H4 (cell line): Measurements from ENCODE around the gene NPTN. TPM values are rescaled to one million over a fixed set of nuclear protein-coding genes. Genes with fewer than 3 reads are reported as not detected.

Source experiments
- DNase-seq: peaks from one replicate; pipeline ENCODE4 v3.0.0-alpha.2; 2015; ENCODE audit warnings: low spot score
- total RNA-seq: library from RNA; depleted of rRNA; stranded (reverse); fragments of >200 nt; shearing (Covaris generic); gene quantifications from 2 replicates; pipeline ENCODE4 v1.2.3, GENCODE V29; 2014; rRNA removed

NPTN gene
- 178 and 199 TPM in 2 replicates for total RNA-seq

DNA sequence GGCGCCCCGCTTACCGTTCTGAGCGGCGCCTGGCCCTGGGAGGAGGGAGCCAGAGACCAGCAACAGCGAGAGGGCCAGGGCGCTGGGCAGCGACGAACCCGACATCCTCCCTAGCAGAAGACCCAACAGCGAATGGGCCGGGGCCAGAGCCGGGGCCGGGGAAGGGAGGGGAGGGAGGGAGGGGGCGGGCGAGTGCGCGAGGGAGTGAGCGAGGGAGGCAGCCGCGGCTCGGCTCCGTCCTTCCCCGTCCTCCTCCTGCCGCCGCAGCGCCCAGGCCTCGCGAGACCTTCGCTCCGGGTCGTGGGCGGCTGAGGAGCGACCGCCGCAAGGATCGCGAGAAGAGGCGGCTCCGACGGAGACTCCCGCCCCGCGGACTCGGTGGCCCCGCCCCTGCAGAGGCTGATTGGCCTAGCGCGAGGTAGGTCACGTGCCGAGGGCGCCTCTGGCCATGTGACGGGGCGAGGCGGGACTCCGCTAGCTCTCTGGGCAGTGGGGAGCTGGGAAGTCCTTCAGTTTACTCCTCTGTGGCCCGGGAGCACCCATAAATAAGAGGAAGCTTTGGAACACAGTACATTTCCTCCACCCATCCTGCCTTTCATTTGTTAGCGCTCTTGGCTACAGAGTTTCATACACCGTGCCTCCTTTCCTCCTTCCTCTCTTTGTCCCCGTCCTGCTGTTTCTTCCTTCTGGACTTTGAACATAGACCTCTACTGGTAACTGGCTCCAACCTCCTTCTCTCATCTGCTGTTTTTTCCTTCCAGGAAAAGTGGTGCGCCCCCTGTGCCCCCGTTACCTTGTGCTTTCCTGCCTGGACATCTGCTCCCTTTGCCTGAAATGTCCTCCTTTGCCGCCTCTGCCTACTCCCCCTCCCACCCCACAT lies at the start of gene NPTN:
Gene NPTN, minus strand, starts transcription at position 279 of the 880 bp plus-strand sequence. Its CDS starts 174 bp downstream, at position 105.
- DNase-seq: peak; percentile 96

DNA sequence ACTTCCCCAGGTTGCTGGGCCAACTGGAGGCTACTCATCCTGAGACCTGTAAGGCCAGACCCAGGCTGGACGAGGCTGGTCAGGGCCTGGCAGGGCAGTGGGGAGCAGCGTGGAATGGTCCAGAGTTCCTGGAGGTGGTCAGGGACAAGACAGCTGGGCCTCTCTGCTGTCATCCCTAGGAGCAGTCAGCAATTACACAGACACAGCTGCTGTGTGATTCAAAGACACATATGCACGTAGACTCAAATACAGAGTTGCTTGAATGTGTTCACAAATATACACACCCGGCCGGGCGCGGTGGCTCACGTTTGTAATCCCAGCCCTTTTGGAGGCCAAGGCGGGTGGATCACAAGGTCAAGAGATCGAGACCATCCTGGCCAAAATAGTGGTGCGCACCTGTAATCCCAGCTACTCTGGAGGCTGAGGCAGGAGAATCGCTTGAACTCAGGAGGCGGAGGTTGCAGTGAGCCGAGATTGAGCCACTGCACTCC lies 49.5 kb upstream of the NPTN start:
- DNase-seq: no peak

DNA sequence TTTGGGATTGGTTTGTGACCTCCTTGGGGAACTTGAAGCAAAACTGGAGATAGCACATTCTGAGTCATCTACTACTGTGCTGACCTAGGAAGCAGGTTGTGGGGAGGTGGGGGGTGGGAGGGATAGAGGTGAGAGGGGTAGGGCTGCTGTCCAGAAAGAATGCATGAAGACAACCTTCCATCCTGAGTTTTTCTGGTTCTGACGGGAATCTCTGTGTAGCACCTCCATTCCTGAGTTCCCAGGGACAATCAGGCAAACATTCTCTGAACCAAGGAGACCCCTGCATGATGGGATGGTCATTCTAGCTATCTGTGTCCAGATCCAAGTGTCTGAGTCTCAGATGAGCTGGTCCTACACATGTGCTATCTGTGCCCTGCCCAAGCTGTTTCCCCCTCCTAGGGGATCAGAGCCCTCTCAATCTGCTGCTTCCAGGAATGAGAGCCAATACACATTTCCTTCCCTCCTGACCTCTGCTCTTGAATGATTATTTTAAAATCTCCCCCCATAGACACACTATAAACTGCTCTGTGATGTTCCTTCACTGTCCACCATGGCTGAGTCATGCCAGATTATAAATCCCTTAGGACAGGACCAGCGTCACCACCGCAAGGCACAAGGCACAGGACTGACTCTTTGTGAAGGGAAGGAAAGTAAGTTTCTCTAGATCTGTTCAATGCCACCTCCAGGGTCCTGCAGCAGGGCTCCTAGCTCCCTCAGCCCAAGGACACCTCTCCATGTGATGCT lies 48.8 kb upstream of the NPTN start:
- DNase-seq: no peak

DNA sequence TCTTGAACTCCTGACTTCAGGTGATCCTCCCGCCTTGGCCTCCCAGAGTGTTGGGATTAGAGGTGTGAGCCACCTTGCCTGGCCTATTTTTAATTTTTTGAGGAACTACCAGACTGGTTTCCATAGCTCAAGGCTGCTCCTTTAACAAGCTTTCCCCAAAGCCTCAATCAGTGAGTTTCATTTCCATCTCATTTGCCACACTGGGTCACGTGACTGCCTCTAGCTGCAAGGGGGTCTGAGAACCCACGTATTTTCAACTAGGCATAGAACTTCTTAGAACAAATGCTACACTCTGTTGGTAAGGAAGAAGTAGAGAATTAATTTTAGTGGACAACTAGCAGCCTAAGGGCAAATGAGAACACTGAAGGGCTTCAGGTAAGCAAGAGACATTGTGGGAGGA lies 47.9 kb upstream of the NPTN start:
- DNase-seq: no peak

DNA sequence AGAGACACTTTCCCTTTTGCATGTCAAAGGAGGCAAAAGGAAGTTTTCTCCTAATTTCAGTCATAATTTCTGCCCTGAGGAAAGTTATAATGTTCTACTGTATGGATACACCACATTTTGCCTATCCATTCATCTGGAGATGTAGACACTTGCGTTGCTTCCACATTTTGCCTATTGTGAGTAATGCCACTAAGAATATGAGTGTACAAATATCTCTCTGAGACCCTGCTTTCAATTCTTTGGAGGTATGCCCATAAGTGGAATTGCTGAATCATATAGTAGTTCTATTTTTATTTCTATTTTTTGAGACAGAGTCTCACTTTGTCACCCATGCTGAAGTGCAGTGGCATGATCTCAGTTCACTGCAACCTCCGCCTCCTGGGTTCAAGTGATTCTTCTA lies 47.4 kb upstream of the NPTN start:
- no peak for DNase-seq

DNA sequence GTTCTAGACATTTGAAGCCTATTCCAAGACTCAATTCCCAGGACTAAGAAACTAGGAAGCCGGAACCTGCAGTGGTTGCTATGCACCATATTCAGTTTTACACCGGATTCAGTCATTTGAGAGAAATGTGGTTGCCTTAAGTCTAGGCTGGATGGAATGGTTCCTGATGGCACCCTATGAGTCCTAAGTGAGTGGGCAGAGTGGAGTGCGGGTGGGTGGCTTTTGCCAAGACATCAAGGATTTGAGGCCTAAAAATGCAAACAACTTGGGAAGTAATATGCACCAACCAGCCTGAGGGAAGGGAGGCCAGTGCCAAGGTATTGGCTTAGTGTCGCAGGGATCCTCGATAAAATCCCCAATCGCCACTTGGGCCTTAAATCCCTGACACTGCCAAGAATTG lies 46.8 kb upstream of the NPTN start:
- no peak for DNase-seq

DNA sequence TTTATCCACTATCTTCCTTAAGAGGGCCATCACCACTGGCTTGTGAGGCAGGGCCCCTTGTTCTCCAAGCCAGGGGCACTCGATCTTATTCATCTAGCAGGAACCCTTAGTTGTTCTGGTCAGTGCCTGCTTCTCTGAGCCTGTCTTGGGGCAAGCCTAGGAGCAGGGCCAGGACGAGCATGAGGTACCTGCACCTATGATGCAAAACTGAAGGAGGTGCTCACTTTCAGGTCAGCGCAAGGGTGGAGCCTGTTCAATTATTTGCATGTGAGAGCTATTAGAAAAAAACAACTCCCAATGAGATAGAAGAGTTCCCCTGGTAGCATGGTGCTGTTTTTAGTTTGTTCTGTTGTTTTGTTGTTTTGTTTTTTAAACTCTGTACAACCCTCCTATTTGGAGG lies 46.0 kb upstream of the NPTN start:
- no peak for DNase-seq

DNA sequence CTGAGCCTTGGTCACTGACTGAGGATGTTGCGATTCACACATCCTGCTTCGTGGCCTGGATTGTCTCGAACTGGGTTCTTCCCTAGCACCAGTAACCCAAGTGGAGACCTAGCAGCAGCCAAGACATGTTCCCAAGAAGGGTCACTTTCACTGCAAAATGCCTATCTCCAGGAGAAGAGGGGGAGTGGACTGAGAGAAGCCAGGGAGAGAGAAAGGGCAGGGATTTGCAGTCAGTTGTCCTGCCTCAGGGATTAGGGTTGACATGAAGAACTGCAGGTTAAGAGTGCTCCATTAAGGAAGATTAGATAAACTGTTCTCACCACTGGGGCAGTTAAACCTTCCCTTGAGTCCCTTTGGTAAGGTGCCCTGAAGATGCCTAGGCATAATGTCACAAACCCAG lies 45.3 kb upstream of the NPTN start:
- no peak for DNase-seq

DNA sequence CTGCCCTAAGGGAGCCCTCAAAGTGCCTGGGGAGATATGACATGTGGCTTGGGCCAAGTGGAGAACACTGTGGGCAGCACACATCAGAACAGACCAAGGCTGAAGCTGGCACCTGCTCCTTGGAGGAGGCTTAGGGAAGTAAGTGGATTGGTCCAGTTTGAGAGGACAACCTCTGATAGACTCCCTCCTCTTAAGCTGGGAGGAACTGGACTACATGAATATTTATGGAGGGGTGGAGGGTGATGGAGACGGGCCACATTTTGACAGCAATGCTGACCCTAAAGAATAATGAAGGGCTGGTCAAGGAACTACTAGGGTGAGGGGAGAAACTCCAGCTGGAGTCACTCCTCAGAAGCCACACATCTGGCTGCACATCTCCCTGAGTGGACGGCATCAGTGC lies 44.5 kb upstream of the NPTN start:
- no peak for DNase-seq

DNA sequence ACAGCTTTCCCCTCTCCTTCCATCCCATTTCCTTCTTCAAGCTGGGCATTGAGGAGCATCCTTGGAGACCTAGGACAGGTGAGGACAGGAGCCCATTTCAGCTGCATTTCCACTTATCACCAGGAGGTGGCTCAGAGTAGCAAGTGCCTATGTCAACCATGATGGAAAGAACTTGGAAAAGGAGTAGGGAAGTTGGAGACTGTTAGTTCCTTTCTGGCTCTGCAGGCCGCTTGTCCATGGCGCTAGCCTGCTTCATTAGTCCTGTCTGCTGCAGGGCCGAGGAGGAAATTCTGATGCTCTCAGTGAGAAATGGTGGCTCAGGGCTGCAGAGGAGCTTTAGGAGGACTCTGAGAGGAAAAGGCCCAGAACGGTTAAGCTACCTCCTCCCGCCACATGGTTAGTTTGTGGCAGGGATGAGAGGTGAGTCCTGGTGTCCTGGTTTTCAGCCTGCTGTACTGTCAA lies 44.0 kb upstream of the NPTN start:
- DNase-seq: peak; percentile 49

DNA sequence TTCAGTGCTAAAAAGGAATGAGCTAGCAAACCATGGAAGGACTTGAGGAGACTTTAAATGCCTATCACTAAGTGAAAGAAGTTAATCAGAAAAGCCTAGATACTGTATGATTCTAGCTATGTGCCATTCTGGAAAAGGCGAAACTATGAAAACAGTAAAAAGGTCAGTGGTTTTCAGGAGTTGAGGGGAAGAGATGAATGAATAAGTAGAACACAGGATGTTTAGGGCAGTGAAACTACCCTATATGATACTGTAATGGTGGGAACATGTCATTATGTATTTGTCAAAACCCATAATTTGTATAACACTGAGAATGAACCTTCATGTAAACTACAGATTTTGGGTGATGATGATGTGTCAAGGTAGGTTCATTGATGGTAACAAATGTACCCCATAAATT lies 41.4 kb upstream of the NPTN start:
- DNase-seq: no peak

DNA sequence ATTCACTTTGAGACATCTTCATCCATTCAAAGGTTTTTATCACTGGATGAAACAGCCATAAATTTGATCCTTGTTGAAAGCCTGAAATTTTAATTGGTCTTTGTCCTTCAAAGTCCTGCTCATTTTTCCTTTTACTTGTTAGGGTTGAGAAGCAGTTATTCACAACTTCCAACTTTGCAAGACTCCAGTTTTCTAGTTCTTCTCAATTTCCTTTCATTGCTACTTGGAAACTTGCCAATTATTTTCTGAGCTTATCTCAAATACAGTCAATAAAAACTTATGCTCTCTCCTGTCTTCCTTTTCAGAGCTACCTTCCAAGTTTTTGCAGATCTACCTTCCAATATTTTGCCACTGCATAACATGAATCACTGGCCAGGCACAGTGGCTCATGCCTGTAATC lies 27.3 kb upstream of the NPTN start:
- DNase-seq: no peak

DNA sequence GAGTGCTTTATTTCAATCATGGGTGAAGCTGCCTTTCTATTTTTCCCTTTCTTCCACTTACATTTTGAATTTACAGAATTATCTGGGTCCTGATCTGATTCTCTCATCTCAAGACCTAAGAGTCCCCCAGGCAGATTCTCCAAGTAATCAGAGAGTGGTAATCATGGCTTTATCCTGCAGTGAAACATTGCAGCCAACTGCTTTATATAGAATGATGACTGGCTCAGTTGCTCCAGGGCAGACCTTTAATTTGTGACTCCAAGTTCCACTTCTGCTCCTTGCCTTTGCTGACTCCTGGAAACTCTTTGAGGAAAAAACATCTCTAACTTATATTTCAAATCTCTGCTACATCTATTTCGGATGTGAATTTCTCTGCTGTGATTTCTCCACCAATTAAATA lies 25.5 kb upstream of the NPTN start:
- no peak for DNase-seq

DNA sequence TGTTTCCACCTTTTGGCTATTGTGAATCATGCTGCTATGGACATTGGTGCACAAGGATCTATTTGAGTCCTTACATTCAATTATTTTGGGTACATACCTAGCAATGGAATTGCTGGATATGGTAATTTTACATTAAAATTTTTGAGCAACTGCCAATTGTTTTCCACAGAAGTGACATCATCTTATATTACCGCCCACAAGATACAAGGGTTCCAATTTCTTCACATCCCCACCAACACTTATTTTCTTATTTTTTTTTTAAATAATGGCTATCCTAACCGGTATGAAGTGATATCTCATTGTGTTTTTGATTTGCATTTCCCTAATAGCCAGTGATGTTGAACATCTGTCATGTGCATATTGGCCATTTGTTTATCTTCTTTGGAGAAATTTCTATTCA lies 22.5 kb upstream of the NPTN start:
- DNase-seq: no peak

DNA sequence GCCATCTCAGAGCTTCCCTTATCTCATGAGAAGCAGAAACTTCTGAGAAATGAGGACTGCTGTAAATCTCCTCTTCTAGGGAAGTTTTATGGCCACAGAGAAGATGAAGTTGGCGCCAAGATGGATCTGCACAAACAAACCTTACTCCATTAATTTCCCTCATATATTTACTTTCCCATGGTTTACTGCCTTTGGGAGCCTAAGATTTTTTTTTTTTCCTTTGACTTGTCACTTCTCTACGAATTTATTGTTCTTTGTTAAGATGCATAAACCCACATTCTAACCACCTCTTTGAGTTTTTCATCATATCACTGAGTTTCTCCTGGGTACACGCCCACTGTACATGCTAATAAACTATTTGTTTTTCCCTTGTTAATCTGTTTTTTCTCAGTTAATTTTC lies 21.5 kb upstream of the NPTN start:
- DNase-seq: no peak

DNA sequence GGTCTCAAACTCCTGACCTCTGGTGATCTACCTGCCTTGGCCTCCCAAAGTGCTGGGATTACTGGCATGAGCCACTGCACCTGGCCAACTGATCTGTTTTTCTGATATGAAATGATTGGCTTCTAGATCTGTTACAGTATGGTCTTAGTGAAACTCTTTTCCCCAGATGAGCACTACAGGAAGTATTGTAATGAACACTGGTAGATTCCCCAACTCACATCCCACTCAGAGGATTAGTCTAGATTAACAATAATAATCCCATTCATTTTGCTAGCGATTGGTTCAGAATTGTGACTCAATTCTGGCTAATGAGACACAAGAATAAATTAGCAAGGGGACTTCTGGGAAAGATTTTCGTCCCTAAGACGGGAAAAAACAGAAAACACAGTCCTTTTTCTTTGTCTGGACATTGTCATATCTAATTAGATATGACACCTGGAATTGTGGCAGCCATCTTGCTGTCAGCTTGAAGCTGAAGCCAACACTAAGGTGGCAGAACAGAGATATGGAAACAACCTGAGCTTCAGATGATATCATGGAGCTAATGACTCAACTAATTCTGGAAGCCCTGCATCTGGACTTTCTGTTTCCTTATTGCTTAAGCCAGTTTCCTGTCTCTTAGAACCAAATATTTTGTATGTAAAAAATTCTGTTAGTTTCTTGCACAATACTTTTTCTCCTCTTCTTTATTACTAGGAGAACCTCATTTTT lies 17.4 kb upstream of the NPTN start:
- DNase-seq: no peak

DNA sequence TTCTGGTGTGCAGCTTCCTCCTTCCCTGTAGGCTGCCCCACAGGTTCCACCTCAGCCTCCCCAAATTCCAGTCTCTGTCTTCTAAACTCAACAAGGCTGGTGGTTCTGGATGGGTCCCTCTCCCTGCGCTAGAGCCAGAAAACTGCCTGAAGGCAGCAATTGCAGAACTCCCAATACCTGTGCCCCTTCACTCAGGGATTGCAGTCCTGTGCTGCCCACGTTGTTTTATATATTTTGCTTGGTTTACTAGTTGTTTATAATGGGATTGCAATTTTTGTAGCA lies 14.8 kb upstream of the NPTN start:
- no peak for DNase-seq

DNA sequence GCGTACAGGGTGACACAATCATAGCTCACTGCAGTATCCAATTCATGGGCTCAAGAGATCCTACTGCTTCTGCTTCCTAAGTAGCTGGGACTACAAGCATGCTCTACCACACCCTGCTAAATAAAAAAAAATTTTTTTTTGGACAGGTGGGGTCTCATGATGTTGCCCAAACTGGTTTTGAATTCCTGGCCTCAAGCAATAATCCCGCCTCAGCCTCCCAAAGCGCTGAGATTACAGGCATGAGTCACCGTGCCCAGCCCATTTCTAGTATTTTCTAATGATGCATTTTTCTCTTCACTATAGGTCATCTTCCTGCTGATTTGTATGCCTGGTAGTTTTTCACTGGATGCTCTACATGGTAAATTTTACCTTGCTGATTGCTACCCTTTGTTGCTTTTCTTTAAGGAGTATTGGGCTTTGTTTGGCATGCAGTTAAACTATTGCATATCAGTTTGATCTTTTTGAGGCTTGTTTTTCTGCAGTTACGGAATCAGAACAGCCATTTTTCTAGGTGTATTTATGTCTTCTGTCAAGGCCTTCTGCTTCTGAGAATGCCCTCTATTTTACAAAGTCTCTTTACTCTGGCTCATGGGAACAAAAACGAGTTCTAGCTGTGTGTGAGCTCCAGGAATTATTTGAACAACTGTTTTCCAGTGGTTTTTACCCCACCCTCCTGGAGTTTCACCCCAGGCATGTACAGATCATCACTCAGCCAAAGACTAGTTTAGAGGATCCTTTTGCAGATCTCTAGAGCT lies 14.2 kb upstream of the NPTN start:
- no peak for DNase-seq

DNA sequence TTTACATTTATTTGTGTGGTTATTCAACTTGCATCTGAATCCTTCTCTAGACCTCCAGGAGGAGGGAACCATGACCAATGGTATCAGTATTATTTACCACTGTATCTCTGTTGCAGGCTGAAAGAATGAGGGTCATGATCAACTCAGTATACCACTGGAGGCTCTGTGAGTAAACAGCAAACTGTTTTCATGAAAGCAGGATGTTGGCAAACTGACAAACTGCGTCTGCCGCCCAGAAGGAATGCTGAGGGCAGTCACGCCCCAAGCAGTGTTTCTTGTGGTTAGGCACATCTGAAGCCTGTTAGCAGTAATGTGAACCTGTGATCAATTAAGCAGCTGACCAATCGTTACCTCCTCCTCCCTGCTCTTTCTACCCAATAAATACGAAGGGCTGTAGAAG lies 6.3 kb upstream of the NPTN start:
- DNase-seq: peak; percentile 23

DNA sequence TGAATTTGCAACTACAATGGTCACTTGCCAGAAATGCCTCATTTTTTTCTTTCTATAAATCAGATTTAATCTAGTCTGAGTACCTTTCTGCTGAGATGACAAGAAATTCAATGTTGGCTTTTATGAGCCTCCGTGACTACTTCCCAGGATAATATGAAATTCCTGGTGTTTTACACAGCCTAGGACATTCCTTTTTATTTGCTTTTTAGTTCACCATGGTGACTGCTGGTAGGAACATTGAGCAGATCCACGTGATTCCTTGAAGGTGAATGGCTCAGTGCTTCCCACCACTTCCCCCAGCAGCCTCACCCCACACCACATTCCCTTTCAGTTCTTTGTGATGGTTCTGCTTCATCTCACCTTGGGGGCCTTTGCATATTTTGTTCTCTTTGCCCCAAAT lies 4.3 kb upstream of the NPTN start:
- DNase-seq: no peak

DNA sequence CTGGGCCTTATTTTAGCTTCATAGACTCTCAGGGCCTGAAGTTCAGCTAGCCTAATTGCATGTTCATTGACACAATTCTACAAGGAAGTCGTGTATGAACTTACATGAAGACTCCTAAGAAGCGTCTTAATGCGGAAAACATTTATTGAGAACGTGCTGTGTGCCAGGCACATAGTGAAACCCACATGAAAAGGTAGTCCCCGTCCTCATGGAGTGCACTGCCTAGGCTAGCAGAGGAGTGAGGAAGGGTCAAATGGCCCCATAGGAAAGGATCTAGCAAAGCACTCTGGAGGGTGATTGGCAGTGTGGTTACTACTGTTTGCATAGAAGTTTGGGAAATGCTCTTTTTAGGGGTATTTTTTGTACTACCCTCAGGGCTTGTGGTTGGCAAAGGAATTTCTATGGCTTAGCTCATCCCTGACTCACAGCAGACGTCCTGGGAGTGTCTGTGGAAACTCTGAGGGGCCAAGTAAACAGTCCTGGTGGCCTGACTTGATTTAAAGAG lies 854 bp upstream of the NPTN start:
- peak; percentile 85 for DNase-seq

DNA sequence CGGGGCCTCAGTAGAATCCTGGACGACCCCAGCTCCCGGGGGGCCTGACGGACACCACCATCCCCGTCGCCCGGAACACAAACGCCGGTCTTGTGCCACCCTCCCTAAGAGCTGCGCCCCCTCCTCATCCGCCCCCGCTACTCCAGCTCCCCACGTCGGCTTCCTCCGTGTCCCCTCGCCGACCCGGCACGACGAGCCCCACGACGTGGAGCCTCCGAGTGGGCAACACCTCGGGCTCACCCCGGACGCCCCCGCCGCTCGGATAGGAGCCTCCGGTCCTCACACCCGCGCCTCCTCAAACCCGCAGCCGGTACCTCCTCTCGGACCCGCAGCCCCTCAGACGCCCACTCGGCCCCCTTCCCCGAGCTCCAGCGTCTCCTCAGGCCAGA lies 525 bp downstream of the NPTN start:
- DNase-seq: no peak
